ENCODE results near the gene SOX14.

The SOX14 gene

DNA sequence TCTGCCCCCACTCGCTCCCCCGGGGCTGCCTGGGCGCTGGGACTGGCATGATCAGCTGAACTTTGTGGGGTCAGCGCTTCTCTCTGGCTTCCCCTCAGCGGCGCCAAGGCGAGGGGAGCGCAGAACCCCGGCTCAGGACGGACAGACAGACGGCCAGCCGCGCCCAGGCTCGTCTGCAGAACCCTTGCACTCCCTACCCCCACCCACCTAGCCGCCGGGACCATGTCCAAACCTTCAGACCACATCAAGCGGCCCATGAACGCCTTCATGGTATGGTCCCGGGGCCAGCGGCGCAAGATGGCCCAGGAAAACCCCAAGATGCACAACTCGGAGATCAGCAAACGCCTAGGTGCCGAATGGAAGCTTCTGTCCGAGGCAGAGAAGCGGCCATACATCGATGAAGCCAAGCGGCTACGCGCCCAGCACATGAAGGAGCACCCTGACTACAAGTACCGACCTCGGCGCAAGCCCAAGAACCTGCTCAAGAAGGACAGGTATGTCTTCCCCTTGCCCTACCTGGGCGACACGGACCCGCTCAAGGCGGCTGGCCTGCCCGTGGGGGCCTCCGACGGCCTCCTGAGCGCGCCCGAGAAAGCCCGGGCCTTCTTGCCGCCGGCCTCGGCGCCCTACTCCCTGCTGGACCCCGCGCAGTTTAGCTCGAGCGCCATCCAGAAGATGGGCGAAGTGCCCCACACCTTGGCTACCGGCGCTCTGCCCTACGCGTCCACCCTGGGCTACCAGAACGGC, 621 bp downstream of the SOX14 start:
- DNase-seq (ENCODE audit: insufficient read length, low spot score) (no peak), FAIRE-seq (no peak)
- TF ChIP-seq POLR2A (IDR thresholded peaks at IDR 0.05; ENCODE audit: low read depth, low read length), result no peak

DNA sequence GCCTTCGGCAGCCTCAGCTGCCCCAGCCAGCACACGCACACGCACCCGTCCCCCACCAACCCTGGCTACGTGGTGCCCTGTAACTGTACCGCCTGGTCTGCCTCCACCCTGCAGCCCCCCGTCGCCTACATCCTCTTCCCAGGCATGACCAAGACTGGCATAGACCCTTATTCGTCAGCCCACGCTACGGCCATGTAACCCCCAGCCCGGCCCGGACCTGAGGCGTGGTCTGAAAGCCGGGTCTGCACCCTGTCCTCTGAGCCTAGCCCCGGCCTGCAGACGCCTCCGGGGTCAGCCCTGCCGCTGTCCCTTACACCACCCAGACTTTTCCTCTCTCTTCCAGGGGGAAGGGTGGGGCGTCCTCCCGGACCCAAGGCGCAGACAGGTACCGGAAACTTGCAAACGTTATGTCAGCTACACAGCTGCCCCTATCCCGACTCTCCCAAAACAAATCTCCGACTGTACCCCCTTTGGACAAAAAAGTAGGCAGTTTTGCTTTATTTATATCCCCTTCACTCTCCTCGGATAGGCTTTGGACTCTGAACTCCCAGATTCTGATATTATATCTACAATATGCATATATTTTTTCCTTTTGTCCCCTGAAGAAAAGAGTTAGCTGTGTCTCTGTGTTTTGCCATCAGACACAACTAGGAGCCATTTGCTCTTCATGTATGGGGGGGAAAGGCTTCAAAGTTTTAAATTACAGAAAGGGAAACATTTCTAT, 1.4 kb downstream of the SOX14 start:
- no peak for DNase-seq (ENCODE audit: insufficient read length, low spot score)
- no peak for FAIRE-seq

GRCh38 chr3:137766041-137766875, 2.1 kb downstream of the SOX14 start:
- no peak for TF ChIP-seq POLR2A (IDR thresholded peaks at IDR 0.05; ENCODE audit: low read depth, low read length)
- FAIRE-seq (no peak), DNase-seq (ENCODE audit: insufficient read length, low spot score) (no peak)

More for the DNA sequence above, 1.4 kb downstream of the SOX14 start:
- TF ChIP-seq POLR2A (IDR thresholded peaks at IDR 0.05; ENCODE audit: low read depth, low read length), result no peak

DNA sequence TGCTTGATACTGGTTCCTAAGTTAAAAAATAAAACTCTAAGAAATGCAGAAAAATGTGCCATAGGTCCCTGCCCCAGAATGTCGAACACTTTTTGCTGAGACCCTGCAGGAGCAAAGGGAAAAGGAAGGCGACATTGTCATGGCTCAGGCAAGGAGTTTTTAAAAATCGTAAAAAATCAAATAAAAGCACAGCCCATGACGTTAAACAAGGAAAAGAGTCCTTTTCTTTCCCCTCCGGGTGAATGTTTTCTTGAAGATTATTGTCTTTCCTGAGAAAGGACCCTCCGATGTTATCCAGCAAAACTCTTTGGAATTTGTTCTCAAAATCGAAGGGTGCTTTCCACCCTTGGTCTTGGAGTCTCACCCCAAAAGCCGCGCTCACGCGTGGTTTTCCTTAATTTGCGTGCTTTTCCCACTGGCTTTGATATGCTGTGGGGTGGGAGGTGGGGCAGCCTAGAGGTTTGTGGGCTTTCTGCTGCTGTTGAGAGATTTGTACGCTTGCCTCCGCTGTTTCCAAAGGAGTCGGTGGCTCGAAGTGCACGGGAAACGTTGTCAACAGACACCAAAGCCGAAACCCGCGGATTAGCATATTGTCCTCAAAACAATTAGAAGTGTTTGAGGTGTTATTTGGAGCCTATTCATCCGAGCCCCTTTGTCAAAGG, 2.9 kb downstream of the SOX14 start:
- TF ChIP-seq POLR2A (IDR thresholded peaks at IDR 0.05; ENCODE audit: low read depth, low read length), result no peak
- DNase-seq (ENCODE audit: insufficient read length, low spot score) (no peak), FAIRE-seq (no peak)

GRCh38 chr3:137767538-137768360, 3.6 kb downstream of the SOX14 start:
- no peak for DNase-seq (ENCODE audit: insufficient read length, low spot score)
- no peak for FAIRE-seq
- no peak for TF ChIP-seq POLR2A (IDR thresholded peaks at IDR 0.05; ENCODE audit: low read depth, low read length)

GRCh38 chr3:137768361-137769321, 4.5 kb downstream of the SOX14 start:
- TF ChIP-seq POLR2A (IDR thresholded peaks at IDR 0.05; ENCODE audit: low read depth, low read length), result no peak
- FAIRE-seq, result no peak
- DNase-seq (ENCODE audit: insufficient read length, low spot score), result no peak

DNA sequence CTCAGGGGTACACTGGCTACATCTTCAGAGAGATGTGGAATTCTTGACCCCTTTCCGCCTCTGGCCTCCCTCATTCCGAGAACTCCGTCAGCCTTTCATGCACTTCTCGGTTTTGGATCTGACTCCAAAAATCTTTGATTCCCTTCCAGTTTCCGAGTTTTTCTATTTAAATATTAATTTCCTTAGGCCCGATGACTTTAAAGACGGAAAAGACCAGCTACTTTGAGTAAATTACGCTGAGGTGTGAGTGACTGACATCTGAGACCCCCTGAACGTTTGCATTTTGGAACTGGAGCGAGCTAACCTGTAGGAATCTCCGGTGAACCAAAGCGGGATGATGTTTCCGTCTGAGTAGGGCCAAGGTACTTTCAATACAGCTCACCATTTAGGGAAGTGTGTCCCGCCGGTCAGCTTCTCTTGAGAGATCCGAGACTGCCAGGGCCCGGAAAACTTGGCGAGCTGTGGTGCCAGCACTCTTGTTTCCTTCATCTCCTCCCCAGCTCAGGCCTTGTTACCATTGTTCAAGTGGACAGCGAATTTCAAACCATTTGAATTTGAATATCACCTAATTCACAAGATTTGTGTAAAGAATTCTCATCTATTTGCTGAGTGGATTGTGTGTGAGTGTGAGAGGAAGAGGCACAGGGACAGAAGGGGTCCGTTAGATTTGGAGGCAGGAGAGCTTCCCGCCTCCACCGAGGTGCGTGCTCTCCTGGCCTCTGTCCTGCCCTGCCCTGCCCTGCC, 5.4 kb downstream of the SOX14 start:
- FAIRE-seq, result no peak
- DNase-seq (ENCODE audit: insufficient read length, low spot score), result no peak
- TF ChIP-seq POLR2A (IDR thresholded peaks at IDR 0.05; ENCODE audit: low read depth, low read length), result no peak

- no peak for TF ChIP-seq POLR2A (IDR thresholded peaks at IDR 0.05; ENCODE audit: low read depth, low read length)
- DNase-seq (ENCODE audit: insufficient read length, low spot score) (no peak), FAIRE-seq (no peak)
These were observed 6.1 kb downstream of the SOX14 start for GRCh38 chr3:137770066-137770834.

- TF ChIP-seq POLR2A (IDR thresholded peaks at IDR 0.05; ENCODE audit: low read depth, low read length), result no peak
- FAIRE-seq (no peak), DNase-seq (ENCODE audit: insufficient read length, low spot score) (no peak)
These were observed 6.8 kb downstream of the SOX14 start for GRCh38 chr3:137770835-137771399.

All from H54 (cell line).